UCSD-AML1 (cell line): ENCODE data around the gene AKAP13.
A peak's percentile ranks its signal among the peaks of the same experiment; 100 is the strongest.

ENCODE experiments used
- DNase-seq: peaks from one replicate; lab custom pipeline; 2025; ENCODE audit not compliant: unreplicated experiment; lab: John Stamatoyannopoulos, UW

Gene AKAP13

DNA sequence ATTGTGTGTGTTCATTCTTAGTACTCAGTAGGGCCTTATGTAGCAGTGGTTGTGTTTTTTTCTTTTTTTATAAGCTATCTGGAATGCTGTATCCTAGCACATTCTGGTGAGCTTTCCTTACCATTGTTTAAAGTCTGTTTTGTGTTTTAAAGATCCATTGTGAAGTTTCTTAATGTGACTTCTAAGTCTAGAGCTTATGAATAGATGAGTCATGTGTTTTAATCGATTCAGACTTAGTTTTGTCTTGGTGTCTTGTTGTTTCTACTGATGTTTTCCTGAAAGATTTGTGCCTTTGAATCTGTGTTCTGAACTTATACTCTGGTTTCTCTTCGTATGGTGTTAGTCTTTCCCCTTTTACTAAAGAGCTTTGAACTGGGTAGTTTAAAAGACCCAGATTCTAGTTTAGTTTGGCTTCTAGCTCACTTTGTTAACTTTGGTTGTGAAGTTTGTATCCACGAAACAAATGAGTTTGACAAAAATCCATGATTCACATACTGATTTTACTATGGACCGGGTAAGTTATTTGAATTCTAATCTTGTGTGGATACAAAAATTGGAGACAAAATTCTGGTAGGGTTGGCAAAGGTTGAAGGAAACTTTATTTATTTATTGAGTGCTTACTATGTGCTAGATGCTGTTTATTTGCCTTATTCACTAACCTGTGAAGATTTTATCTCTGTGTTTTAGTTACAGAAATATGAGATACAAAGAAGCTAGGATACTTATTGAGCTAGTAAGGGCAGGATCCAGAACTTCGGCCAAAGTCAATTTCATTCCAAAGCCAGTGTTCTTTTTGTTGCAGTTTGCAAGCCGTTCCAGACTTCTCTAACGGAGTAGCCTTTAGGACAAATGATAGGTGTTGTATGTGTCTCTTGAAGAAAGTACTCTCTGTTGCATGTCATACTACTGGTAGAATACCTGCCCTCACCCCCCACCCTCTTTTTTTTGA, 24.8 kb downstream of the AKAP13 start:
- no peak for DNase-seq

DNA sequence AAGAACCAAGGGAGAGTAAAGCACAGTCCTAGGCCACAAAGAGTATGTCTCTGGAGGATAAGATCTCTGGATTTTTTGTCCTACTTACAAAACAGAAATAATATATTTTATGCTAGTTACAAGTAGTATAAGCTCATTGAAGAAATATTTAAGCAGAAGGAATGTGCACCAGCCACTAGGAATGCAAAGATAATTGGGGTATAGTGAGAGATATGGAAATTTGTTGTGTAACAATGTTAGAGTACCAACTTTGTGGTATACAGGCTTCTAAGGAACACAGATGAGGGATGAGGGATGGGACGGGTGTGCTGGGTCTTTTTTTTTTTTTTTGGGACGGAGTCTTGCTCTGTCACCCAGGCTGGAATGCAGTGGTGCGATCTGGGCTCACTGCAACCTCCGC, 26.5 kb downstream of the AKAP13 start:
- DNase-seq: no peak

DNA sequence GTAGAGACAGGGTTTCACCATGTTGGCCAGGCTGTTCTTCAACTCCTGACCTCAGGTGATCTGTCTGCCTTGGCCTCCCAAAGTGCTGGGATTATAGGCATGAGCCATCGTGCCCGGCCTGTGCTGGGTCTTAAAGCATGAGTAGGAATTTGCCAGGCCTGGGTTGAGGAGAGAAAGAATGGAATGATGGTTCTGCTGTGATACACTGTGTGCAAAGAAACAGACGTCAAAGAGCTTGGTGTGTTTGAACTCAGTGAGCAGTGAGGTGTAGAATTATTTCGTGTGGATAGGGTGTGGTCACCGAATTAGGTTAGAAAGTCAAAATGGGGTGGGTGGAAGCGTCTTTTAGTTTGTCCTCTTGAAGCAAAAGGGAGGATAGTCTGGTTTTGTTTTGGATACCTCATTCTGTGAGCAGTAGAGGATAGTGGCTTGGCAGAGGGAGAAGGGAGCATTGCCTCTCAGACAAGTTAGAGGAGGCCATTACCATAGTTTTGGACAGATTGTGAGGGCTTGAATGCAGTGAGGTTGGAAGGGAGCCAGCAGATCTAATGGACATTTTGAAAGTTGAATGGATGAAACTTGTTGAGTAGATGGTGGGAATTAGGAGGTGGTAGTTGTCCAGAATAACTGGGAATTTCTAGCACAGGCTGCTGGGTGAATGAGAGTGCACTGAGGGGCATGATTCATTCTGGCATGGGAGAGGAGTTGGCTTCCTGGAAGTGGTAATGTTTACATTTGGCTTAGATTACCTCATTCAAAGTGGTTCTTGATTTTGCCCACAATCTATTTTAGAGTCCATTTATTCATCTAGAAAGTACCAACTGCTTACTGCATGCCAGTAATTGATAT, 27.2 kb downstream of the AKAP13 start:
- no peak for DNase-seq

DNA sequence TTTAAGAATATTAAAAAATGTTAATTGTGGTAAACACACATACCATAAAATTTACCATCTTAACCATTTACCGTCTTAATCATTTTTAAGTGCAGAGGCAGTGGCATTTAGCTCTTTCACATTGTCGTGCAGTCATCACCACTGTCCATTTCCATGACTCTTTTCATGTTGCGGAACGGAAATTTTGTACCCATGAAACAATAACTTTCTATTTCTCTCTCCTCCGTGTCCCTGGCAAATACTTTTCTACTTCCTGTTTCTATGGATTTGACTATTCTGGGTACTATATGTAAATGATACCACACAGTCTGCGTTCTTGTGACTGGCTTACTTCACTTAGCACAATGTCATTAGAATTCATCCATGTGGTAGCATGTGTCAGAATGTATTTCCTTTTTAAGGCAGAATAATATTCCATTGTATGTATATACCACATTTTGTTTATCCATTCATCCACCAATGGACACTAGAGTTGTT, 27.9 kb downstream of the AKAP13 start:
- DNase-seq: no peak

DNA sequence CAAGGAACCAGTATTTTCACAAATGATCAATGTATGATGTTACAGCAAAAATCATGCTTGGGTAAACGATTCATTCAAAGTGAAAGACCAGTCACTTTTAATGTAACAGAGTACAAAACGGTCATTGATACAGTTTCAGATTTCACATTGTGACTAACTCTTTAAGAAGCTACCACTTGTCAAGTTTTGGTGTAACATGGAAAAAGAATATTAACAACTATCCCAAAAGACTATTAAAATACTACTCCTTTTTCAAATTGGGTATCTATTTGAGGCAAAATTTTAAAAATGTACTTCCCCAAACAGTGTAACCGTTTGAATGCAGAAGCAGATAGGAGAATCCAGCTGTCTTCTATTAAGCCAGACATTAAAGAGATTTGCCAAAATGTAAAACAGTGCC, 31.7 kb downstream of the AKAP13 start:
- no peak for DNase-seq

DNA sequence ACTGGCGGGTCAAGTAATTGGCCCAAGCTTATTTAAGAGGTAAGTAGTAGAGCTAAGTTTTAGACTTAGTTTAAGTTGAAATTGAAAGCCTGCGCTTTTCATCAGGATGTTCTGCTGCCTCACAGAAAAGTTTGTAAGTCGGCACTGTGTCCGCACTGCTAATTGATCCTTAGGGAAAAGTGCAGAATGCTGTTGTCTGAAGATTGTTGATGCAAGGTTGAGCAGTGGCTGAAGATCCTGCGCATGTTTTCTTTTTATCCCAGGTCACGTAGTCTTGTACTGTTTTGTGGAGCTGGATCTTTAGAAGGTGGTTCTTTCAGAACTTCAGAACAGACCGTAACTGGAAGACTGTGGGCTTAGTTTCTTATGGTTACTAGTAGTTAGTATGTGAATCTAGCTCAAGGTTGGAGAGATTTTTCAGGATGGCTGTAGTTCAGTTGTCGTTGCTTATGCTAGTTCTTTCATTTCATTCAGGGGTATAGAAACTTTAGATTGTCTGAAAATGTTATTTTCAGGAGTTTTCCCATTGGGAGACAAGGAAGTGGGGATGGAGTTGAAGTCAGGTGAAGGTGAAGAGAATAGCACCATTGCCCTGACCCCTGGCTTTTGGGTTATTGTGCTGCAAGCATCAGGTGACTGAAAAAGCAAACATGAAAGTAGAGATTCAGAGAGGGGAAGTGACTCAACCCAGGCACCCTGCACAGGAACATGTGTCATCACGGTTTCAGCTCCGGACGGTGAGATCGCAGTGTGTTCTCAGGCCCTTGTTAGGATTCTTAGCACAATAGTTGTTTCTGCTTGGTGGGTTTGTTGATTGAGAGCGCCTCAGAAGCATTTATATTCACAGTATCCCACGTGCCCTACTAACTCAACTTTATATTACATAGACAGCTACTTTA, 32.8 kb downstream of the AKAP13 start:
- peak; percentile 49 for DNase-seq

DNA sequence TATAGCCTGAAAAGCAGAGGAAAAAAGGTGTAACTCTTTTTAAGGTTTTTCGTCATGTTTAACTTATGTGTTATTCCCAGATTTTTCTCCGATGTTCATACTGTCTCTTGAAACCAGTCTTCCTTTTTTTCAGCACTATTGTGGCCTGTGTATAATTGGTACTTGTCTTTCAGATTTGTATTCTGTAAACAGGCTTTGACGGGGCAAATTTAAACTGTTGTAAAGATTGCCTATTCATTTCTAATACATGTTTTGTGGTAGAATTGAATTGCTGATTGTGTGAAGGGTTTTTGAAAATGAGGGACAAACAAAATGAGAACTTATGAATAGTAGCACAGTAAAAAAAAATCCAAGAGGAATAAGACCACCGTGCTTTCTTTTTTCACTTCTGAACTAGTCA, 33.6 kb downstream of the AKAP13 start:
- no peak for DNase-seq

DNA sequence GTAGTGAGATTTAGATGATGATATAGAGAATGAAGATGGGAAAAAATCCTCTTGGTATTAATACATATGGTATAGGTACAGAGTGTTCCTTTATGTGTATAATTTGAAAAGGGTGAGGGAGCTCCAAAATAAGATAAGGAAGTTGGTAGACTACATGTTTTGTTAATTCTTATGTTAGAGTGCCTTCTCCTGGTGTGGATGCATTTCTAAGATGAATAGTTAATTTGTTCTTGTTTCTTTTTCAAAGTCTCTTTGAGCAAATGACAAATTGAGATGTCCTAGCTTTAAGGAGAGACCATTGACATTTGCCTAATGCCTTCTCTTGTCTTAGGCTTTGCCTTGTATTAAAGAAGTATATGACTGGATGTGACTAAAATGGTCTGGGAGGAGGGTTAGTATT, 34.1 kb downstream of the AKAP13 start:
- no peak for DNase-seq

DNA sequence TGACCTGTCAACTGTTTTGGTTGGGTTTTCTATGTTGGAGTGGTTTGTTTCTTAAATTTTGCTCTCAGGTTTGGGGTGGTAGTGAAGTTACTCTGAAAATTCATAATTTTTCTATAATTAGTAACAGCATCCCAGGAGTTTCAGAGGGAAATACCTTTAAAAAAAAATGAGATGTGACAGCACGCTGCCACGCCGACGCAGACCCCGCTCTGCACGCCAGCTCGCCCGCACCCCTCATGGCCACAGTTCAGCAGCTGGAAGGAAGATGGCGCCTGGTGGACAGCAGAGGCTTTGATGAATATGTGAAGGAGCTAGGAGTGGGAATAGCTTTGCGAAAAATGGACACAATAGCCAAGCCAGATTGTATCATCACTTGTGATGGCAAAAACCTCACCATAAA, 34.6 kb downstream of the AKAP13 start:
- DNase-seq: no peak

DNA sequence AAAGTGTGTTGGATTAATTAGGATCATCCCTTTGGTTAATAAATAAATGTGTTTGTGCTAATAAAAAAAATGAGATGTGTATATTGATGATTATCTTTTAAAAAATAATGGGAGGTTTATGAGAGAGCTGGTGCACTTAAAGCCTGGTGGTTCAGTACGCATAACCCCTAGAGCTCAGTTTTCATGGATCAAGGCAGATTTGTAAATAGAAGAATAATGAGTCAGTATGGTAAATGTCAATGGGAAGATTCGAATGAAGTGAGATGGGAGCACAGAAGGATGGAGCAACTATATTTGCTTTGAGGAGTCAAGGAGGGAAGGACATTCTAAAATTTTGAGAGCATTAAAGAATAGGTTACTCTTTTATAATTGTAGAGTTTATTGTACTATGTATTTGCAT, 35.4 kb downstream of the AKAP13 start:
- no peak for DNase-seq

DNA sequence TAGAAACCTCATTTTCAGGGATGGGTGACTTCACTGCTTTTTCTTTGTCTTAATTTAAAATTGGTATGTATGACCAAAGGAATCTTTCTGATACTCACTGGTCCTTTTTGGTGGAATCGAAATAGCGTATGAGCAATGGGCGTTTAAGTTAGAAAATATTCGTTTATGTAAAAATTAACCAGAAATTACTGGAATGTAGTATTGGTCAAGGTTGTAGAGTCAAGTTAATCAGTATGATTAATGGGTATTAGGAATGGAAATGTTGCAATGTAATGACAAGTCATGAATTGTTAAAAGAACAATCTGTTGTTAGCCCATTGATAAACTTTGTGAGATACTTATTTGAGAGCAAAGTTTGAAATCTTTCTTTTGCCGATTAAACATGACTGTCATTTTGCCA, 36.9 kb downstream of the AKAP13 start:
- no peak for DNase-seq

DNA sequence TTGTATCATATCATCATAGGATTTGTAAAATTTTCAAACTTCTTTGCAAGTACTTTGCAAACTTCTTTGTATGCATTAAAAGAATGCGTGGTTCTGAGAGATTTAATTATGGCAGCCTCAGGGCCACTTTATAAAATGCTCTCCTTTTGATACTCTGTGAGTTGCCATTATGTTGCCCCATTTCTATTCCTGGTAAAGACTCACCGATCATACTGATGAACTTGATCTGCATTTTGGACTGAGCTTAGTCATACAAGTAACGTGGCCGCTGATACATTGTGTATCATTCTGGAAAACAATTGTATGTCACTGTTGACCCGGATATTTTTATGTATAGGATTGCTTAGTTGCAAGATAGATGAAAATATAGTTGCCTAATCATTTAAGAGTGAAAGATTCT, 38.8 kb downstream of the AKAP13 start:
- no peak for DNase-seq

DNA sequence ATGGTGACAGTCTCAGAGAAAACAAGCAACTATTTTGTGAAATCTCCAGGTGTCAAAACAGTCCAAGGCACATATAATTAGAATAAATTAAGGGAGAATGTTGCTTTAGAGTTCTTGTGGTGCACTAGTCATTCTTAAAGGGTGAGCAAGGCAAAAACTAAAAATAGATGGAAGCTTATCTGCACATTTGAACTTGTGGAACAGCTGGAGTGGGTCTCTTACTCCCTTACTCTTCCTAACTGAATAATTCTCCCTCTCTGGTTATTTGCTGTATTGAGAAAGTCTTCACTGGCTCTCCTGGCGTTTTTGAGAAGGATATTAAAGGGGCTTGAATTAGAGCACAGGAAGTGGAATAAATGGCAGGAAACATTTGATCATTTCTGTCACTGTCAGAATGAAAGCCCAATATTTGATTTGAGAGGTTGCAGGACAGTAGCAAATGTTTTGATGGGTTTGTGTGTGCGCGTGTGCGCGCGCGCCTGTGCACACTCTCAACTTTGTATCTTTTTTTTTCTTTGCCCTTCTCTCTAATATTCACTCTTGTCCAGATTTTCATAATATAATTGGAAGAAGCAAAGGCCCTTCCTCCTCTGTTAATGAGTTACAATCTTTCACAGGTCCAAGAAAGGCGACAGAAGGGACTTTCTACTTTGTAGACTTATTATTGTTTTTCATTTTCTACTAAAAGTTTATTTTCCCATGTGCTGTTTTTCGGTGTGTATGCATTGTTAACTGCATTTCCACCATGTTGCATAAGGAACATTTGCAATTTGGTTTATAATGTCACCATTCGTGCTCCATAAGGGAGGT, 40.9 kb downstream of the AKAP13 start:
- DNase-seq: peak; percentile 18

DNA sequence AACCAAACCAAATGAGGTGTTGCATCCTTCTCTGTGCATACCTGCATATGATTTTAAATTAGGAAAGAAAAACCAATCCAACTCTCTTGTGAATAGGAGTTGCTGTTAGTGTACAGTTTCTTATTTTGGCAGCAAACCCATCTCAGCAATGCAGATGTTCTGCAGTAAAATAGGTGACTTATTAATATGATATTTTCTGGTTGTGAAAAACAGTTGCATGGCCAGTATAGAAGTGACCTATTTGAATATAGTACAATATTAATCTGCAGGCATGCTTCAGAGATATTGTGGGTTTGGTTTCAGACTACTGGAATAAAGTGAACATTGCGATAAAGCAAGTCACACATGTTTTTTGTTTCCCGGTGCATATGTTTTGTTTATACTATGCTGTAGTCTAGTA, 42.2 kb downstream of the AKAP13 start:
- DNase-seq: no peak

DNA sequence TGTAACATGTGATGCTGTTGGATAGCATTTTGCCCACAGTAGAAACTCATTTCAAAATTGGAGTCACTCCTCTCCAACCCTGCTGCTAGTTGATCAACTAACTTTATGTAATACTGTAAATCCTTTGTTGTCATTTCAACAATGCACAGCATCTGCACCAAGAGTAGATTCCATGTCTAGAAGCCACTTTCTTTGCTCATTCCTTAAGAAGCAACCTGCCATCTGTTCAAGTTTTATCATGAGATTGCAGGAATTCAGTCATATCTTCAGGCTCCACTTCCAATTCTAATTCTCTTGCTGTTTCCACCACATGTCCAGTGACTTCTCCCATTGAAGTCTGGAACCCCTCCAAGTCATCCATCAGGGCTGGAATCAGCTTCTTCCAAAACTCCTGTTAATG, 42.9 kb downstream of the AKAP13 start:
- DNase-seq: no peak

DNA sequence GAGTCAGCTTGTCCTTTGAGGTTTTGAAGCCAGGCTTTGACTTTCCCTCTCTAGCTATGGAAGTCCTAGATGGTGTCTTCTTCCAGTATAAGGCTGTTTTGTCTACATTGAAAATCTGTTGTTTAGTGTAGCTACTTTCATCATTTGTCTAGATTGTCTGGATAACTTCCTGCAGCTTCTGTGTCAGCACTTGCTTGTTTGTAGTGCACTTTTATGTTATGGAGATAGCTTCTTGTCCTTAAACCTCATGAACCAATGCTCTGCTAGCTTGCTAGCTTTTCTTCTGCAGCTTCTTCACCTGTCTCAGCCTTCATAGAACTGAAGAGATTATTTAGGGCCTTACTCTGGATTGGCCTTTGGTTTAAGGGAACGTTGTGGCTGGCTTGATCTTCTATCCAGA, 43.8 kb downstream of the AKAP13 start:
- DNase-seq: no peak

DNA sequence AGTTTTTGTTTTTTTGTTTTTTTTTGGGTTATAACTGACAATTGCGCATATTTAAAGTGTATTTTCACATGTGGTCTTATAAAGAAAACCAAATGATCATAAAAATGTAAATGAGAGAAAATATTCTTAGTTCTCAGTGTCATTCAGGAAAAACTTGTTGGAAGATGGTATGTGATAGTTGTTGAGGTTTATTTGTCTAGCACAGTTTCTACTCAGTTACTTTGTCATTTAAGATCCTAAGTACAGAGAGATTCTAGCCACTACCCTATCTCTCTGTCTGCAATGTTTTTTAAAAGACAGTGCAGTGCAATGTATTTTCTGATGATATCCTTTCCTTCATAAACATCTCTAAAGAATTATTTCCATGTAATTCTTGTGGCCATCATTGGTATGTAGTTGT, 46.1 kb downstream of the AKAP13 start:
- no peak for DNase-seq

DNA sequence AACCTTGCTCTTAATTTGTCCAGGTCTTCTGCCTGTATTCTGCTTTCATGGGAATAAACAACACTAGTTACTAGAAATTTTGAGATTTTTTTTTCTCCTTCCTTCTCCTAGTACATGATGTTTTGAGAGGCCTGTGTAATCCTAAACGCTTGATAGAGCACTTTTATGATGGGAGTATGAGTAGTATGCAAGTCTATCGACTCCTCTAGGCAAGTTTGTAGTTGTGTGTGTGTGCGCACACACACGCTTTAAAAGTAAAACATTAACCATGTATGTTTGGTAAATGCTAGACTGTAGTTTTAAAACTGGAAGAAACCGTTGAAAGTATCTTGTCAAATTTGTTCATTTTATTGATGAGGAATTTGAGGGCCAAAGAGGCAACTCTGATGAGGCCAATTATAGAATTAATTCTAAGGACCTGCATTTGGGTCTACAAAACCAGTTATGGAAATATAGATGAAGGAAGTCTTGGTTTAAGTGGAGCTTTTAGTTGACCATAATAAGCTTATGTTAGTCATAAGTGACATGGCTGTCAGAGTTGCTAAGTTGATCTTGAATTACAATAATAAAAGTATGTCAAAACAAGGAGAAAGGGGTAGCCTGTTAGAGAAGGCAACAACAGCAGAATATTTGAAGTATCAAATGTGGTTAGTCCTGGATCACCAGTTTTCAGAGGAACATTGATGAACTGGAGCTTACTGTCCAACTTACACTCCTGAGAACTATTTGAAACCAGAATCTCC, 47.1 kb downstream of the AKAP13 start:
- DNase-seq: no peak

DNA sequence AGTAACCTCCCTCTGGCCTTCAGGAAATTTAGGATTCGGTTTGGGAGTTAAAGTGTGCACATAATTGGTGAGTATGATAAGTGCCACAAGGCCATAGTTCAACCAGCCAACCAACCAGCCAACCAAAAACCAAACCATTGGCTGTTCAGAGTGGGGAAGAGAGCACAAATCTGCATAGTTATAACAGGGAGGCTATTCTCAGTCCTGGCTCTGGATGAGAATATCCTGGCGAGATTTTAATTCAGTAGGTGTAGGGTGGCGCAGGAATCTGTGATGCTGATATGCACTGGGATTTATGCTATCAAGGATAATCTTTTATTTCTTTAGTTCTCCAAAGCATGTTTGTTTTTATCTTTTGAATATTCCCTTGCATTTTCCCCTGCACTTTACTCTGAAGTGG, 49.1 kb downstream of the AKAP13 start:
- DNase-seq: no peak
